Calu3 (cell line): ENCODE measurements around the gene NUMA1. TPM values are rescaled to one million over a fixed set of nuclear protein-coding genes. Genes with fewer than 3 reads are reported as not detected.

Experiments
- BruUV-seq: library from RNA; stranded (reverse); fragments of 400-500 nt; replicated peaks from 2 replicates; lab custom pipeline; 2021; lab: Mats Ljungman, UMichigan
- CTCF ChIA-PET: fragments of 300-600 bp; sonication (Branson Sonifier 250); formaldehyde crosslinking; loops from one replicate; lab custom pipeline; 2022; ENCODE audit warnings: antibody characterized with exemption; lab: Charles Lee
- DNase-seq: peaks from one replicate; pipeline ENCODE4 v3.0.0; 2022
- H3K27ac Mint-ChIP-seq: one replicate; pipeline ENCODE4 v1.8.0; 2022; ENCODE audit warnings: mixed read lengths; ENCODE audit not compliant: unreplicated experiment
- H3K27me3 Mint-ChIP-seq: one replicate; pipeline ENCODE4 v1.8.0; 2022; ENCODE audit warnings: mixed read lengths; ENCODE audit not compliant: unreplicated experiment
- H3K36me3 Mint-ChIP-seq: one replicate; pipeline ENCODE4 v1.8.0; 2022; ENCODE audit warnings: mild to moderate bottlenecking, moderate library complexity, mixed read lengths; ENCODE audit not compliant: insufficient read depth, unreplicated experiment
- H3K4me1 Mint-ChIP-seq: one replicate; pipeline ENCODE4 v1.8.0; 2022; ENCODE audit warnings: mild to moderate bottlenecking, low read depth, mixed read lengths; ENCODE audit not compliant: unreplicated experiment
- H3K4me3 Mint-ChIP-seq: one replicate; pipeline ENCODE4 v1.8.0; 2022; ENCODE audit warnings: mild to moderate bottlenecking, low read depth, moderate library complexity, mixed read lengths; ENCODE audit not compliant: unreplicated experiment
- H3K9me3 Mint-ChIP-seq: one replicate; pipeline ENCODE4 v1.8.0; 2022; ENCODE audit warnings: low read depth, mixed read lengths; ENCODE audit not compliant: unreplicated experiment
- intact Hi-C: fragments of 100-400 bp; cut with micrococcal nuclease; formaldehyde crosslinking; loops from one replicate; pipeline ENCODE4 v1.10.0; 2022; ENCODE audit not compliant: unreplicated experiment
- total RNA-seq: library from RNA; stranded (reverse); gene quantifications from 2 replicates; pipeline ENCODE4 v1.2.3, GENCODE V29; 2022
- TF ChIP-seq, protein P1 (sequence below): fragments of 200-600 bp; IDR thresholded peaks from one replicate; pipeline ENCODE4 v1.8.0; 2022; ENCODE audit warnings: antibody characterized with exemption; ENCODE audit not compliant: unreplicated experiment

NUMA1 gene
- total RNA-seq, 1 experiment from 2014 or later = 146 TPM

GRCh38 chr11:71997594-71997993 lies 82.7 kb downstream of the NUMA1 start:
- BruUV-seq = no TSS peak
- no peaks in the 10 kb centered on the region for H3K9me3 Mint-ChIP-seq
- intact Hi-C loops = no loop called here
- H3K27me3 Mint-ChIP-seq = no peaks in the 10 kb centered on the region
- peaks cover 13% of the 10 kb centered on the region for H3K36me3 Mint-ChIP-seq
- no peak overlapping the region for H3K4me3 Mint-ChIP-seq
- H3K4me1 Mint-ChIP-seq = no peaks in the 10 kb centered on the region
- DNase-seq = no peak
- TF ChIP-seq, protein P1, sequence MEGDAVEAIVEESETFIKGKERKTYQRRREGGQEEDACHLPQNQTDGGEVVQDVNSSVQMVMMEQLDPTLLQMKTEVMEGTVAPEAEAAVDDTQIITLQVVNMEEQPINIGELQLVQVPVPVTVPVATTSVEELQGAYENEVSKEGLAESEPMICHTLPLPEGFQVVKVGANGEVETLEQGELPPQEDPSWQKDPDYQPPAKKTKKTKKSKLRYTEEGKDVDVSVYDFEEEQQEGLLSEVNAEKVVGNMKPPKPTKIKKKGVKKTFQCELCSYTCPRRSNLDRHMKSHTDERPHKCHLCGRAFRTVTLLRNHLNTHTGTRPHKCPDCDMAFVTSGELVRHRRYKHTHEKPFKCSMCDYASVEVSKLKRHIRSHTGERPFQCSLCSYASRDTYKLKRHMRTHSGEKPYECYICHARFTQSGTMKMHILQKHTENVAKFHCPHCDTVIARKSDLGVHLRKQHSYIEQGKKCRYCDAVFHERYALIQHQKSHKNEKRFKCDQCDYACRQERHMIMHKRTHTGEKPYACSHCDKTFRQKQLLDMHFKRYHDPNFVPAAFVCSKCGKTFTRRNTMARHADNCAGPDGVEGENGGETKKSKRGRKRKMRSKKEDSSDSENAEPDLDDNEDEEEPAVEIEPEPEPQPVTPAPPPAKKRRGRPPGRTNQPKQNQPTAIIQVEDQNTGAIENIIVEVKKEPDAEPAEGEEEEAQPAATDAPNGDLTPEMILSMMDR = no peak
- CTCF ChIA-PET = no interaction called here
- no peak overlapping the region for H3K27ac Mint-ChIP-seq

GRCh38 chr11:71996946-71997345 lies 83.4 kb downstream of the NUMA1 start:
- Mint-ChIP-seq H3K9me3 (no peaks in the 10 kb centered on the region), H3K4me3 (no peak overlapping the region), H3K36me3 (peaks cover 6% of the 10 kb centered on the region), H3K27ac (no peak overlapping the region), H3K27me3 (no peaks in the 10 kb centered on the region), H3K4me1 (no peaks in the 10 kb centered on the region)
- TF ChIP-seq, protein P1 = no peak
- CTCF ChIA-PET = no interaction called here
- no peak for DNase-seq
- BruUV-seq = TSS peak; percentile 29
- intact Hi-C loops = no loop called here

GRCh38 chr11:71996517-71996916 lies 83.8 kb downstream of the NUMA1 start:
- CTCF ChIA-PET = no interaction called here
- Mint-ChIP-seq H3K4me3 (no peak overlapping the region), H3K27ac (no peak overlapping the region), H3K27me3 (no peaks in the 10 kb centered on the region), H3K9me3 (no peaks in the 10 kb centered on the region), H3K36me3 (peaks cover 5% of the 10 kb centered on the region), H3K4me1 (no peaks in the 10 kb centered on the region)
- no peak for DNase-seq
- TF ChIP-seq, protein P1 = no peak
- intact Hi-C loops = no loop called here
- BruUV-seq = no TSS peak

- CTCF ChIA-PET = no interaction called here
- Mint-ChIP-seq H3K4me3 (no peak overlapping the region), H3K9me3 (no peaks in the 10 kb centered on the region), H3K36me3 (peaks cover 5% of the 10 kb centered on the region), H3K27me3 (no peaks in the 10 kb centered on the region), H3K4me1 (no peaks in the 10 kb centered on the region), H3K27ac (no peak overlapping the region)
- intact Hi-C loops = no loop called here
- no TSS peak for BruUV-seq
- TF ChIP-seq, protein P1 = no peak
- DNase-seq = no peak
Measured at GRCh38 chr11:71995726-71996291, 84.5 kb downstream of the NUMA1 start.
